Measurements from ENCODE around the gene DRAP1.

The DRAP1 gene

GRCh38 chr11:65872586-65873317 is 46.5 kb upstream of the DRAP1 start, which contains the start of gene EFEMP2:
EFEMP2 (minus strand) TSS chr11:65872800; CDS start chr11:65872354, 446 bp downstream.
- no peak for DNase-seq (ENCODE audit: insufficient read length, low spot score)
- TF ChIP-seq, protein P1, sequence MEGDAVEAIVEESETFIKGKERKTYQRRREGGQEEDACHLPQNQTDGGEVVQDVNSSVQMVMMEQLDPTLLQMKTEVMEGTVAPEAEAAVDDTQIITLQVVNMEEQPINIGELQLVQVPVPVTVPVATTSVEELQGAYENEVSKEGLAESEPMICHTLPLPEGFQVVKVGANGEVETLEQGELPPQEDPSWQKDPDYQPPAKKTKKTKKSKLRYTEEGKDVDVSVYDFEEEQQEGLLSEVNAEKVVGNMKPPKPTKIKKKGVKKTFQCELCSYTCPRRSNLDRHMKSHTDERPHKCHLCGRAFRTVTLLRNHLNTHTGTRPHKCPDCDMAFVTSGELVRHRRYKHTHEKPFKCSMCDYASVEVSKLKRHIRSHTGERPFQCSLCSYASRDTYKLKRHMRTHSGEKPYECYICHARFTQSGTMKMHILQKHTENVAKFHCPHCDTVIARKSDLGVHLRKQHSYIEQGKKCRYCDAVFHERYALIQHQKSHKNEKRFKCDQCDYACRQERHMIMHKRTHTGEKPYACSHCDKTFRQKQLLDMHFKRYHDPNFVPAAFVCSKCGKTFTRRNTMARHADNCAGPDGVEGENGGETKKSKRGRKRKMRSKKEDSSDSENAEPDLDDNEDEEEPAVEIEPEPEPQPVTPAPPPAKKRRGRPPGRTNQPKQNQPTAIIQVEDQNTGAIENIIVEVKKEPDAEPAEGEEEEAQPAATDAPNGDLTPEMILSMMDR (IDR thresholded peaks at IDR 0.05; ENCODE audit: insufficient read depth, missing control alignments): no peak
- FAIRE-seq: no peak

- DNase-seq (ENCODE audit: insufficient read length, low spot score) (peak; percentile 99), FAIRE-seq (no peak)
- TF ChIP-seq, protein P1 (IDR thresholded peaks at IDR 0.05; ENCODE audit: insufficient read depth, missing control alignments): no peak
These were observed 45.7 kb upstream of the DRAP1 start for GRCh38 chr11:65873318-65874156.

DNA sequence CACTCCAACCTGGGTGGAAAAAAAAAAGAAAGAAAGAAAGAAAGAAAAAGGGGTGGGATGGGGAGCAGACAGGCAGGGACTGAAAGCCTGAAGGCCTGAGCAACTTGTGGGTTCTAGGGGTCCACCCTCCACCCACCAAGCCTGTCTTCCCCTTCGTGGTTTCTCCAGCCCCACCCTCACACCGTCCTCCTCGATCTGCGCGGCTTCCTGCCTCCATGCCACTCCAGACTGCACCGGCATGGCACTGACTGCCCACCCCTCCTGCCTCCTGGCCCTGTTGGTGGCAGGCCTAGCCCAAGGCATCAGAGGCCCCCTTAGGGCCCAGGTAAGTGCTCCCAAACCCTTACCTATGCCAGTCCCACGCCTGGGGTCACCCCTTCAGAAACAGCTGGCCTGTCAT is 39.6 kb upstream of the DRAP1 start, which contains the start of gene CTSW:
Gene CTSW (plus strand): TSS at position 221 of the 400 bp plus-strand sequence. CDS start 18 bp downstream, at position 239.
- no peak for FAIRE-seq
- no peak for DNase-seq (ENCODE audit: insufficient read length, low spot score)
- TF ChIP-seq, protein P1 (IDR thresholded peaks at IDR 0.05; ENCODE audit: insufficient read depth, missing control alignments): no peak

GRCh38 chr11:65880027-65880426 is 39.2 kb upstream of the DRAP1 start:
- DNase-seq (ENCODE audit: insufficient read length, low spot score) (no peak), FAIRE-seq (no peak)
- TF ChIP-seq, protein P1 (IDR thresholded peaks at IDR 0.05; ENCODE audit: insufficient read depth, missing control alignments): no peak

- TF ChIP-seq, protein P1 (IDR thresholded peaks at IDR 0.05; ENCODE audit: insufficient read depth, missing control alignments): no peak
- FAIRE-seq (no peak), DNase-seq (ENCODE audit: insufficient read length, low spot score) (no peak)
These were observed 38.3 kb upstream of the DRAP1 start for GRCh38 chr11:65880844-65881421.

DNA sequence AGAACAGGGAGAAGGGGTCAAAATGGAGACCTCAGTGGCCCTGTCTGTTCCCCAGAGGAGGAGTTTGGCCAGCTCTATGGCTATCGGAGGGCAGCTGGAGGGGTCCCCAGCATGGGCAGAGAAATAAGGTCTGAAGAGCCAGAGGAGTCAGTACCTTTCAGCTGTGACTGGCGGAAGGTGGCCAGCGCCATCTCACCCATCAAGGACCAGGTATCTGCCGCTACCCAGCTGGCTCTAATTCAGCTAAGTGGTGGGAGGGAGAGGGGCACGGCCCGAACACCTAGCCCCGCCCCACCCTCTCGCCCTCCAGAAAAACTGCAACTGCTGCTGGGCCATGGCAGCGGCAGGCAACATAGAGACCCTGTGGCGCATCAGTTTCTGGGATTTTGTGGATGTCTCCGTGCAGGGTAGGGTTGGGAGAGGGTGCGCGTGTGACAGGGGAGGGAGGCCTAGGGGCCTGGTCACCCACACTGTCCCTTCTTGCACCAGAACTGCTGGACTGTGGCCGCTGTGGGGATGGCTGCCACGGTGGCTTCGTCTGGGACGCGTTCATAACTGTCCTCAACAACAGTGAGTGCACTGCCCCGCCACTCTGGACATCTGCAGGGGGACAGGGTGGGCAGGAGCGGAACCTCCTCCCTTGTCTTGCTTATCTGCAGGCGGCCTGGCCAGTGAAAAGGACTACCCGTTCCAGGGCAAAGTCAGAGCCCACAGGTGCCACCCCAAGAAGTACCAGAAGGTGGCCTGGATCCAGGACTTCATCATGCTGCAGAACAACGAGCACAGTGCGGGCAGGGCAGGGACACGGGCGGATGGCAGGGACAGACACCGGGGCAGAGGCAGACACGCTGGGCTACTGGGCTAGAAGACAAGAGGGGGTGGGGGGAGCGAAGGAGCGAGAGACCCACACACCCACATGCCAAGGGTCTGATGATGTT is 36.8 kb upstream of the DRAP1 start:
- TF ChIP-seq, protein P1 (IDR thresholded peaks at IDR 0.05; ENCODE audit: insufficient read depth, missing control alignments): no peak
- DNase-seq (ENCODE audit: insufficient read length, low spot score) (no peak), FAIRE-seq (no peak)
